WTC11 (cell line): ENCODE measurements around the gene RYR3.

ENCODE experiments used
- CREM ChIP-seq: sonication (generic); formaldehyde crosslinking; IDR thresholded peaks from 2 replicates; pipeline ENCODE4 v1.8.1; 2022; ENCODE audit warnings: mild to moderate bottlenecking, missing genetic modification reagents, moderate library complexity
- CTCF ChIP-seq: fragments of 200-600 bp; IDR thresholded peaks from 2 replicates; pipeline ENCODE4 v1.8.0; 2022; ENCODE audit warnings: antibody characterized with exemption
- FOXP4 ChIP-seq: sonication (generic); formaldehyde crosslinking; IDR thresholded peaks from 2 replicates; pipeline ENCODE4 v1.8.0; 2022; ENCODE audit warnings: mild to moderate bottlenecking, missing genetic modification reagents
- TEAD4 ChIP-seq: sonication (generic); formaldehyde crosslinking; IDR thresholded peaks from 2 replicates; pipeline ENCODE4 v1.8.0; 2022; ENCODE audit warnings: mild to moderate bottlenecking, missing genetic modification reagents
- ZNF512 ChIP-seq: sonication (generic); formaldehyde crosslinking; IDR thresholded peaks from 2 replicates; pipeline ENCODE4 v1.8.1; 2022; ENCODE audit warnings: missing genetic modification reagents, borderline replicate concordance

GRCh38 chr15:33785366-33785765, 474.6 kb downstream of the RYR3 start:
- TF ChIP-seq CTCF, result no peak
- no peak for TF ChIP-seq FOXP4 (CRISPR knock-in tag)
- TF ChIP-seq ZNF512 (CRISPR knock-in tag), result no peak
- TF ChIP-seq CREM (CRISPR knock-in tag), result no peak
- no peak for TF ChIP-seq TEAD4 (CRISPR knock-in tag)
